H9 (cell line): ENCODE measurements around the gene RNLS. TPM values are rescaled to one million over a fixed set of nuclear protein-coding genes. Genes with fewer than 3 reads are reported as not detected.

Source experiments
- DNase-seq: peaks from one replicate; pipeline ENCODE4 v3.0.0-alpha.2; 2017
- H2AFZ ChIP-seq: one replicate; pipeline ENCODE4 v1.6.1; 2013; ENCODE audit warnings: mild to moderate bottlenecking, low read length, control low read depth, moderate library complexity
- H2AK5ac ChIP-seq: 2 replicates; pipeline ENCODE4 v1.6.1; 2013; ENCODE audit warnings: low read length, control low read depth, mixed read lengths; ENCODE audit not compliant: insufficient read length
- H2BK120ac ChIP-seq: one replicate; pipeline ENCODE4 v1.6.1; 2013; ENCODE audit warnings: low read depth, mild to moderate bottlenecking, low read length, control low read depth, inconsistent platforms; ENCODE audit not compliant: poor library complexity, severe bottlenecking
- H2BK12ac ChIP-seq: 2 replicates; pipeline ENCODE4 v1.6.1; 2013; ENCODE audit warnings: low read length, control low read depth, mixed read lengths, low read depth; ENCODE audit not compliant: insufficient read length
- H2BK15ac ChIP-seq: 2 replicates; pipeline ENCODE4 v1.6.1; 2013; ENCODE audit warnings: low read depth, low read length, control low read depth
- H2BK20ac ChIP-seq: one replicate; pipeline ENCODE4 v1.6.1; 2013; ENCODE audit warnings: low read depth, mild to moderate bottlenecking, low read length, control low read depth, inconsistent platforms; ENCODE audit not compliant: poor library complexity, severe bottlenecking
- H2BK5ac ChIP-seq: 2 replicates; pipeline ENCODE4 v1.6.1; 2013; ENCODE audit warnings: low read length, control low read depth, mixed read lengths; ENCODE audit not compliant: insufficient read length
- H3K14ac ChIP-seq: 2 replicates; pipeline ENCODE4 v1.6.1; 2013; ENCODE audit warnings: low read length, control low read depth; ENCODE audit not compliant: insufficient read depth
- H3K18ac ChIP-seq: 2 replicates; pipeline ENCODE4 v1.6.1; 2013; ENCODE audit warnings: low read depth, mild to moderate bottlenecking, mixed read lengths, low read length, control low read depth; ENCODE audit not compliant: insufficient read length
- H3K23ac ChIP-seq: 2 replicates; pipeline ENCODE4 v1.6.1; 2013; ENCODE audit warnings: low read length, control low read depth, mixed read lengths, low read depth; ENCODE audit not compliant: insufficient read length
- H3K23me2 ChIP-seq: 2 replicates; pipeline ENCODE4 v1.6.1; 2013; ENCODE audit warnings: low read depth, mild to moderate bottlenecking, mixed read lengths, low read length, control low read depth; ENCODE audit not compliant: insufficient read length, poor library complexity, severe bottlenecking
- H3K27ac ChIP-seq: 2 replicates; pipeline ENCODE4 v1.5.1; 2013; ENCODE audit warnings: low read length, control low read depth, mixed read lengths, low read depth; ENCODE audit not compliant: insufficient read length
- H3K27me3 ChIP-seq: 2 replicates; pipeline ENCODE4 v1.6.1; 2013; ENCODE audit warnings: low read length, control low read depth, inconsistent platforms; ENCODE audit not compliant: insufficient read depth
- H3K4ac ChIP-seq: 2 replicates; pipeline ENCODE4 v1.6.1; 2013; ENCODE audit warnings: low read depth, mild to moderate bottlenecking, control low read depth, inconsistent platforms, low read length, moderate library complexity
- H3K4me1 ChIP-seq: 2 replicates; pipeline ENCODE4 v1.6.1; 2013; ENCODE audit warnings: low read length, control low read depth, inconsistent platforms; ENCODE audit not compliant: insufficient read depth
- H3K4me2 ChIP-seq: 2 replicates; pipeline ENCODE4 v1.6.1; 2013; ENCODE audit warnings: low read length, control low read depth, mixed read lengths; ENCODE audit not compliant: insufficient read length, insufficient read depth
- H3K56ac ChIP-seq: 2 replicates; pipeline ENCODE4 v1.6.1; 2013; ENCODE audit warnings: low read depth, mild to moderate bottlenecking, mixed read lengths, low read length, control low read depth; ENCODE audit not compliant: insufficient read length
- H3K79me1 ChIP-seq: 2 replicates; pipeline ENCODE4 v1.6.1; 2013; ENCODE audit warnings: low read depth, mild to moderate bottlenecking, moderate library complexity, low read length, control low read depth, inconsistent platforms; ENCODE audit not compliant: insufficient read depth, poor library complexity, severe bottlenecking
- H3K79me2 ChIP-seq: 2 replicates; pipeline ENCODE4 v1.6.1; 2013; ENCODE audit warnings: low read length, control low read depth, inconsistent platforms; ENCODE audit not compliant: insufficient read depth
- H3K9ac ChIP-seq: 2 replicates; pipeline ENCODE4 v1.6.1; 2013; ENCODE audit warnings: low read length, control low read depth, mixed read lengths; ENCODE audit not compliant: insufficient read length; ENCODE audit errors: extremely low read depth
- H3K9me3 ChIP-seq: one replicate; pipeline ENCODE4 v1.6.1; 2013; ENCODE audit warnings: low read depth, low read length, inconsistent platforms; ENCODE audit not compliant: control insufficient read depth
- H3T11ph ChIP-seq: one replicate; pipeline ENCODE4 v1.6.1; 2013; ENCODE audit warnings: mild to moderate bottlenecking, low read length, control low read depth, inconsistent platforms
- H4K20me1 ChIP-seq: one replicate; pipeline ENCODE4 v1.6.1; 2013; ENCODE audit not compliant: control insufficient read depth, insufficient read length, insufficient read depth
- H4K5ac ChIP-seq: 2 replicates; pipeline ENCODE4 v1.6.1; 2013; ENCODE audit warnings: low read depth, mild to moderate bottlenecking, mixed read lengths, low read length, control low read depth; ENCODE audit not compliant: insufficient read length
- H4K8ac ChIP-seq: replicated peaks from 2 replicates; pipeline ENCODE4 v1.6.1; 2013; ENCODE audit warnings: low read length, control low read depth, mixed read lengths, low read depth; ENCODE audit not compliant: insufficient read length
- H4K91ac ChIP-seq: 2 replicates; pipeline ENCODE4 v1.6.1; 2013; ENCODE audit warnings: low read depth, mild to moderate bottlenecking, moderate library complexity, mixed read lengths, low read length, control low read depth; ENCODE audit not compliant: insufficient read length
- H3K27ac Mint-ChIP-seq, 3 experiments: 2 replicates in 2 of 3; 3 replicates in 1 of 3; pipeline ENCODE4 v1.8.0; 2020 to 2021; ENCODE audit warnings: mixed read lengths in 3 of 3, mild to moderate bottlenecking in 1 of 3, moderate library complexity in 1 of 3
- H3K27me3 Mint-ChIP-seq: 2 replicates; pipeline ENCODE4 v1.8.0; 2021; ENCODE audit warnings: low read depth, mild to moderate bottlenecking, moderate library complexity, mixed read lengths
- H3K36me3 Mint-ChIP-seq, 3 experiments: 2 replicates in 2 of 3; 3 replicates in 1 of 3; pipeline ENCODE4 v1.8.0; 2020 to 2021; ENCODE audit warnings: low read depth in 3 of 3, mixed read lengths in 3 of 3; ENCODE audit not compliant: insufficient read depth in 1 of 3
- H3K4me1 Mint-ChIP-seq, 2 experiments: 2 replicates each; pipeline ENCODE4 v1.8.0; 2020; ENCODE audit warnings: mixed read lengths in 2 of 2
- H3K4me3 Mint-ChIP-seq, 2 experiments: 2 replicates in 1 of 2; 3 replicates in 1 of 2; pipeline ENCODE4 v1.8.0; 2020 to 2021; ENCODE audit warnings: mild to moderate bottlenecking in 2 of 2, mixed read lengths in 2 of 2, moderate library complexity in 1 of 2
- H3K9me3 Mint-ChIP-seq, 2 experiments: 2 replicates in 1 of 2; 3 replicates in 1 of 2; pipeline ENCODE4 v1.8.0; 2020; ENCODE audit warnings: mild to moderate bottlenecking in 2 of 2, mixed read lengths in 2 of 2, moderate library complexity in 1 of 2
- CTCF ChIP-seq: fragments of 200-600 bp; sonication (generic); conservative IDR thresholded peaks from 3 replicates; pipeline ENCODE4 v1.8.0; 2021; ENCODE audit warnings: antibody characterized with exemption, mild to moderate bottlenecking
- WGBS: extraction: QIAGEN DNeasy Blood & Tissue Kit; methylation state at CpG from one replicate; pipeline ENCODE4 v1.1.7; 2013; ENCODE audit warnings: missing lambda C conversion rate, low lambda C conversion rate, mixed read lengths; ENCODE audit not compliant: insufficient read length; ENCODE audit errors: extremely low coverage; 5-methylcytosine and 5-hydroxymethylcytosine counted together
- total RNA-seq: library from RNA; stranded (reverse); gene quantifications from 2 replicates; pipeline ENCODE4 v1.2.1, GENCODE V29; 2021

The RNLS gene
- total RNA-seq, 1 experiment from 2014 or later = 7.5 TPM

GRCh38 chr10:88230251-88230650, 352.9 kb downstream of the RNLS start:
- Histone ChIP-seq H3K23me2 (no peaks in the 10 kb centered on the region), H3K79me1 (no peaks in the 10 kb centered on the region), H3K18ac (no peak overlapping the region), H2BK5ac (no peak overlapping the region), H4K20me1 (no peaks in the 10 kb centered on the region), H3K4me1 (no peaks in the 10 kb centered on the region), H3K14ac (no peak overlapping the region), H2BK120ac (no peak overlapping the region), H2AFZ (no peak overlapping the region), H3K56ac (no peak overlapping the region), H3K4me2 (no peak overlapping the region), H3K79me2 (no peaks in the 10 kb centered on the region), H2AK5ac (no peak overlapping the region), H3K9ac (no peak overlapping the region), H2BK20ac (no peak overlapping the region), H4K5ac (no peak overlapping the region), H3K27ac (no peak overlapping the region), H3K9me3 (no peaks in the 10 kb centered on the region), H3K27me3 (no peaks in the 10 kb centered on the region), H3K4ac (no peak overlapping the region), H3T11ph (no peak overlapping the region), H4K8ac (no peak overlapping the region), H2BK15ac (no peak overlapping the region), H3K23ac (no peak overlapping the region), H4K91ac (no peak overlapping the region), H2BK12ac (no peak overlapping the region)
- no CpG with 5 or more reads among the region's 8 CpGs for WGBS
- no peaks in the 10 kb centered on the region; a peak in 2 of 5 replicates for H3K9me3 Mint-ChIP-seq
- H3K4me3 Mint-ChIP-seq = no peak overlapping the region
- H3K27me3 Mint-ChIP-seq = no peaks in the 10 kb centered on the region
- no peaks in the 10 kb centered on the region; a peak in 1 of 7 replicates for H3K36me3 Mint-ChIP-seq
- H3K27ac Mint-ChIP-seq = no peak overlapping the region
- DNase-seq = no peak
- H3K4me1 Mint-ChIP-seq = peaks cover 16 to 23% of the 10 kb centered on the region in 2 experiments
- no peak for TF ChIP-seq CTCF
